Measurements from ENCODE around the gene IL20. TPM values are rescaled to one million over a fixed set of nuclear protein-coding genes. Genes with fewer than 3 reads are reported as not detected.

Gene IL20
- total RNA-seq, 1 donor from 2014 or later, result not detected

GRCh38 chr1:206831650-206832049, 33.8 kb upstream of the IL20 start:
- H3K36me3 Mint-ChIP-seq (ENCODE audit: low read depth), result no peaks in the 10 kb centered on the region
- no peak for DNase-seq (ENCODE audit: low spot score)
- no peak overlapping the region for H3K4me3 Mint-ChIP-seq (ENCODE audit: unreplicated experiment)
- H3K4me1 Mint-ChIP-seq (ENCODE audit: low read depth), result peaks cover 5% of the 10 kb centered on the region
- H3K27me3 Mint-ChIP-seq (ENCODE audit: low read depth), result peaks cover 5% of the 10 kb centered on the region
- no peak for TF ChIP-seq CTCF (IDR thresholded peaks at IDR 0.05)
- H3K9me3 Mint-ChIP-seq (ENCODE audit: low read depth), result no peaks in the 10 kb centered on the region
- H3K27ac Mint-ChIP-seq (ENCODE audit: unreplicated experiment), result no peak overlapping the region

- H3K27ac Mint-ChIP-seq (ENCODE audit: unreplicated experiment), result no peak overlapping the region
Measured at GRCh38 chr1:206832352-206832880, 33.0 kb upstream of the IL20 start.

GRCh38 chr1:206833106-206833680, 32.2 kb upstream of the IL20 start:
- Mint-ChIP-seq H3K9me3 (ENCODE audit: low read depth) (no peaks in the 10 kb centered on the region), H3K27me3 (ENCODE audit: low read depth) (peaks cover 5% of the 10 kb centered on the region), H3K4me3 (ENCODE audit: unreplicated experiment) (no peak overlapping the region), H3K36me3 (ENCODE audit: low read depth) (no peaks in the 10 kb centered on the region), H3K4me1 (ENCODE audit: low read depth) (peaks cover 5% of the 10 kb centered on the region), H3K27ac (ENCODE audit: unreplicated experiment) (no peak overlapping the region)
- no peak for DNase-seq (ENCODE audit: low spot score)
- TF ChIP-seq CTCF (IDR thresholded peaks at IDR 0.05), result no peak

More at GRCh38 chr1:206832352-206832880, 33.0 kb upstream of the IL20 start:
- H3K36me3 Mint-ChIP-seq (ENCODE audit: low read depth), result no peaks in the 10 kb centered on the region
- peaks cover 5% of the 10 kb centered on the region for H3K4me1 Mint-ChIP-seq (ENCODE audit: low read depth)
- H3K9me3 Mint-ChIP-seq (ENCODE audit: low read depth), result no peaks in the 10 kb centered on the region
- no peak for DNase-seq (ENCODE audit: low spot score)
- peaks cover 5% of the 10 kb centered on the region for H3K27me3 Mint-ChIP-seq (ENCODE audit: low read depth)
- TF ChIP-seq CTCF (IDR thresholded peaks at IDR 0.05), result no peak
- no peak overlapping the region for H3K4me3 Mint-ChIP-seq (ENCODE audit: unreplicated experiment)

GRCh38 chr1:206833801-206834200, 31.6 kb upstream of the IL20 start:
- Mint-ChIP-seq H3K27me3 (ENCODE audit: low read depth) (peaks cover 5% of the 10 kb centered on the region), H3K9me3 (ENCODE audit: low read depth) (no peaks in the 10 kb centered on the region), H3K4me3 (ENCODE audit: unreplicated experiment) (no peak overlapping the region), H3K4me1 (ENCODE audit: low read depth) (peaks cover 7% of the 10 kb centered on the region), H3K36me3 (ENCODE audit: low read depth) (no peaks in the 10 kb centered on the region), H3K27ac (ENCODE audit: unreplicated experiment) (no peak overlapping the region)
- DNase-seq (ENCODE audit: low spot score), result no peak
- no peak for TF ChIP-seq CTCF (IDR thresholded peaks at IDR 0.05)

GRCh38 chr1:206834217-206834616, 31.2 kb upstream of the IL20 start:
- Mint-ChIP-seq H3K9me3 (ENCODE audit: low read depth) (no peaks in the 10 kb centered on the region), H3K36me3 (ENCODE audit: low read depth) (no peaks in the 10 kb centered on the region), H3K27me3 (ENCODE audit: low read depth) (peaks cover 4% of the 10 kb centered on the region), H3K4me1 (ENCODE audit: low read depth) (peaks cover 11% of the 10 kb centered on the region), H3K27ac (ENCODE audit: unreplicated experiment) (no peak overlapping the region), H3K4me3 (ENCODE audit: unreplicated experiment) (no peak overlapping the region)
- DNase-seq (ENCODE audit: low spot score), result no peak
- no peak for TF ChIP-seq CTCF (IDR thresholded peaks at IDR 0.05)
